Tibial nerve (tissue), 4 donors: ENCODE measurements around the gene GAL3ST2.

Experiments used
- EP300 ChIP-seq, 2 donors: sonication (generic); formaldehyde crosslinking; IDR thresholded peaks; one replicate each; pipeline ENCODE4 v1.6.1; 2017; ENCODE audit warnings: antibody characterized with exemption in 2 of 2, mild to moderate bottlenecking in 1 of 2
- TF ChIP-seq, protein P1 (sequence below), 5 experiments: fragments of 200-600 bp in 3 of 5; fragments of 450-650 bp in 2 of 5; sonication (generic) in 3 of 5; IDR thresholded peaks; one replicate each; pipeline ENCODE4 v1.5.1; 2016 to 2019; ENCODE audit warnings: antibody characterized with exemption in 5 of 5, mild to moderate bottlenecking in 3 of 5, moderate library complexity in 2 of 5

DNA sequence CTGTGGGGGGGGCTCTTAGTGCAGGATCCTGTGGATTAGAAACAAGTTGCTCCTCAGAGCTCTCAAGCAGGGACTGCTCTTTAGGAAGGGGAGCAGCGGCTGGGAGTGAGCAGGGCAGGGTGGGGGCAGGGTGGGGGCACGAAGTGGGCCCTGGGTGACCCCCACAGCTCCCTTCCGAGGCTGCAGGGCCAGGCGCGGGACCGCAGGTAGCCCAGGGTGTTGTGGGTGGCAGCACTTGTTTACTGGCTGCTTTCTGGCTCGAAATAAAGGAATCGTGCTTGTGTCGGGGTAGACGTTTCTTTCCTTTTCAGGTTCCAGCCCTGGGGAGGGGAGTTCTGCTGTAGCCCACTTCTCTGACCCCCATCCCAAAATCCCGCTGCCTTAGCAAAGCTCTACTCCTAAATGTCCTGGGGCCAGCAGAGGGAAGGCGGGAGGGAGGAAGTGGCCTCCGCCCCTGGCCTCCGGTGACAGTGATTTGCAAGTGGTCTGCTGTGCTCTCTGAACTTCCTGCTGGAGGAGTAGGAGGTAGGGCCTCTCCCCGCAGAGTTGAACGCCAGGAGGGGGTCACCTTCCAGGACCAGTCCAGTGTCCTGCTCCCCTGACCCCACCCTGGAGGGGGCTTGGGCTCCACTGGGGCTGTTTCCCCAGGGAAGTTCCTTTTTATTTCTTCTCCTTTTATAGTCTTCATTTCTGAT is 40.7 kb downstream of the GAL3ST2 start:
- TF ChIP-seq, protein P1, sequence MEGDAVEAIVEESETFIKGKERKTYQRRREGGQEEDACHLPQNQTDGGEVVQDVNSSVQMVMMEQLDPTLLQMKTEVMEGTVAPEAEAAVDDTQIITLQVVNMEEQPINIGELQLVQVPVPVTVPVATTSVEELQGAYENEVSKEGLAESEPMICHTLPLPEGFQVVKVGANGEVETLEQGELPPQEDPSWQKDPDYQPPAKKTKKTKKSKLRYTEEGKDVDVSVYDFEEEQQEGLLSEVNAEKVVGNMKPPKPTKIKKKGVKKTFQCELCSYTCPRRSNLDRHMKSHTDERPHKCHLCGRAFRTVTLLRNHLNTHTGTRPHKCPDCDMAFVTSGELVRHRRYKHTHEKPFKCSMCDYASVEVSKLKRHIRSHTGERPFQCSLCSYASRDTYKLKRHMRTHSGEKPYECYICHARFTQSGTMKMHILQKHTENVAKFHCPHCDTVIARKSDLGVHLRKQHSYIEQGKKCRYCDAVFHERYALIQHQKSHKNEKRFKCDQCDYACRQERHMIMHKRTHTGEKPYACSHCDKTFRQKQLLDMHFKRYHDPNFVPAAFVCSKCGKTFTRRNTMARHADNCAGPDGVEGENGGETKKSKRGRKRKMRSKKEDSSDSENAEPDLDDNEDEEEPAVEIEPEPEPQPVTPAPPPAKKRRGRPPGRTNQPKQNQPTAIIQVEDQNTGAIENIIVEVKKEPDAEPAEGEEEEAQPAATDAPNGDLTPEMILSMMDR (IDR thresholded peaks at IDR 0.05): no peak
- TF ChIP-seq EP300 (IDR thresholded peaks at IDR 0.05): no peak
